ENCODE measurements around the gene KCNK3. TPM values are rescaled to one million over a fixed set of nuclear protein-coding genes. Genes with fewer than 3 reads are reported as not detected.

Gene KCNK3
- total and polyA plus RNA-seq, 2 donors (not counting 1 experiment from before 2014, with no cell fraction given) = not detected

GRCh38 chr2:26710743-26711456, 18.4 kb downstream of the KCNK3 start:
- TF ChIP-seq EZH2 (IDR thresholded peaks at IDR 0.05; ENCODE audit: borderline replicate concordance, insufficient read depth, low read depth, low read length, poor library complexity, severe bottlenecking) = no peak
- no peak for TF ChIP-seq CTCF (IDR thresholded peaks at IDR 0.05)
- H3K9me3 ChIP-seq (ENCODE audit: control extremely low read depth in 1 of 3, control insufficient read depth in 2 of 3, insufficient read depth in 1 of 3, low read length in 2 of 3) = no peaks in the 10 kb centered on the region
- no peaks in the 10 kb centered on the region for H3K4me1 ChIP-seq (ENCODE audit: control insufficient read depth in 2 of 2, insufficient read depth in 2 of 2, low read length in 2 of 2)
- H3K4me3 Mint-ChIP-seq = no peak overlapping the region
- no peaks in the 10 kb centered on the region for H3K27me3 ChIP-seq (replicated peaks in 1 of 4; ENCODE audit: control extremely low read depth in 1 of 4, control insufficient read depth in 3 of 4, insufficient read depth in 4 of 4, low read length in 3 of 4)
- DNase-seq (no peak), ATAC-seq (ENCODE audit: low read depth) (no peak)
- intact Hi-C loops (cut with micrococcal nuclease) = no loop called here
- H3K4me3 ChIP-seq (ENCODE audit: control extremely low read depth in 1 of 5, extremely low read depth in 1 of 5, insufficient read depth in 1 of 5, low read depth in 2 of 5, low read length in 4 of 5) = no peak overlapping the region
- H3K79me2 ChIP-seq (ENCODE audit: control insufficient read depth, insufficient read depth, low read length) = no peaks in the 10 kb centered on the region
- H3K36me3 ChIP-seq (replicated peaks in 1 of 2; ENCODE audit: control extremely low read depth in 1 of 2, control insufficient read depth in 1 of 2, extremely low read depth in 1 of 2, insufficient read depth in 2 of 2, low read length in 1 of 2) = no peaks in the 10 kb centered on the region
- H3K4me1 Mint-ChIP-seq = no peaks in the 10 kb centered on the region
- 88% methylated on average over 13 of the region's 17 CpGs for WGBS (ENCODE audit: insufficient coverage)
- H4K20me1 ChIP-seq (ENCODE audit: control insufficient read depth, insufficient read depth, low read length, poor library complexity, severe bottlenecking) = no peaks in the 10 kb centered on the region
- no peak overlapping the region for H3K9ac ChIP-seq (ENCODE audit: low read length)
- CTCF ChIA-PET = no interaction called here
- H2AFZ ChIP-seq (ENCODE audit: insufficient read depth, low read depth, low read length, poor library complexity, severe bottlenecking) = no peak overlapping the region
- H3K27me3 Mint-ChIP-seq = peaks cover 4% of the 10 kb centered on the region
- no peak overlapping the region for H3K4me2 ChIP-seq (replicated peaks; ENCODE audit: low read depth, low read length, poor library complexity, severe bottlenecking)
- H3K27ac ChIP-seq (ENCODE audit: low read length in 2 of 2) = no peak overlapping the region
- H3K27ac Mint-ChIP-seq = no peak overlapping the region
- POLR2A ChIA-PET = no interaction called here
- no peaks in the 10 kb centered on the region for H3K9me3 Mint-ChIP-seq (ENCODE audit: insufficient read depth)

GRCh38 chr2:26711457-26712161, 19.1 kb downstream of the KCNK3 start:
- intact Hi-C loops (cut with micrococcal nuclease) = no loop called here
- no peak for DNase-seq
- H3K27me3 ChIP-seq (replicated peaks in 1 of 4; ENCODE audit: control extremely low read depth in 1 of 4, control insufficient read depth in 3 of 4, insufficient read depth in 4 of 4, low read length in 3 of 4) = no peaks in the 10 kb centered on the region
- H2AFZ ChIP-seq (ENCODE audit: insufficient read depth, low read depth, low read length, poor library complexity, severe bottlenecking) = no peak overlapping the region
- no peak overlapping the region for H3K9ac ChIP-seq (ENCODE audit: low read length)
- no peak for TF ChIP-seq CTCF (IDR thresholded peaks at IDR 0.05)
- TF ChIP-seq EZH2 (IDR thresholded peaks at IDR 0.05; ENCODE audit: borderline replicate concordance, insufficient read depth, low read depth, low read length, poor library complexity, severe bottlenecking) = no peak
- H3K4me3 ChIP-seq (ENCODE audit: control extremely low read depth in 1 of 5, extremely low read depth in 1 of 5, insufficient read depth in 1 of 5, low read depth in 2 of 5, low read length in 4 of 5) = no peak overlapping the region
- H4K20me1 ChIP-seq (ENCODE audit: control insufficient read depth, insufficient read depth, low read length, poor library complexity, severe bottlenecking) = no peaks in the 10 kb centered on the region
- H3K27ac ChIP-seq (ENCODE audit: low read length in 2 of 2) = no peak overlapping the region
- ChIA-PET CTCF (no interaction called here), POLR2A (no interaction called here)
- H3K4me2 ChIP-seq (replicated peaks; ENCODE audit: low read depth, low read length, poor library complexity, severe bottlenecking) = no peak overlapping the region
- Mint-ChIP-seq H3K9me3 (ENCODE audit: insufficient read depth) (no peaks in the 10 kb centered on the region), H3K4me1 (no peaks in the 10 kb centered on the region), H3K27me3 (peaks cover 4% of the 10 kb centered on the region), H3K27ac (no peak overlapping the region), H3K4me3 (no peak overlapping the region)
- no peaks in the 10 kb centered on the region for H3K9me3 ChIP-seq (ENCODE audit: control extremely low read depth in 1 of 3, control insufficient read depth in 2 of 3, insufficient read depth in 1 of 3, low read length in 2 of 3)
- no peaks in the 10 kb centered on the region for H3K79me2 ChIP-seq (ENCODE audit: control insufficient read depth, insufficient read depth, low read length)
- 79% methylated on average over 6 of the region's 11 CpGs for WGBS (ENCODE audit: insufficient coverage)
- H3K36me3 ChIP-seq (replicated peaks in 1 of 2; ENCODE audit: control extremely low read depth in 1 of 2, control insufficient read depth in 1 of 2, extremely low read depth in 1 of 2, insufficient read depth in 2 of 2, low read length in 1 of 2) = no peaks in the 10 kb centered on the region
- H3K4me1 ChIP-seq (ENCODE audit: control insufficient read depth in 2 of 2, insufficient read depth in 2 of 2, low read length in 2 of 2) = no peaks in the 10 kb centered on the region
- no peak for ATAC-seq (ENCODE audit: low read depth)

Measured in B cell (primary cell).